Coronary artery (tissue), 2 donors: ENCODE results near the gene HECTD4.

Experiments used
- DNase-seq: peaks from one replicate; pipeline ENCODE4 v3.0.0-alpha.2; 2017; ENCODE audit warnings: low spot score
- H3K27ac ChIP-seq, 2 donors: fragments of 200-600 bp; sonication (generic); one replicate each; pipeline ENCODE4 v1.5.1; 2016 to 2019
- H3K4me3 ChIP-seq: fragments of 200-600 bp; sonication (generic); 2 replicates; pipeline ENCODE4 v1.5.1; 2016; ENCODE audit warnings: mild to moderate bottlenecking, moderate library complexity
- TF ChIP-seq, protein P1 (sequence below): fragments of 200-600 bp; sonication (generic); IDR thresholded peaks from one replicate; pipeline ENCODE4 v1.5.1; 2019; ENCODE audit warnings: antibody characterized with exemption

Gene HECTD4

GRCh38 chr12:112275836-112276235, 106.4 kb downstream of the HECTD4 start:
- H3K27ac ChIP-seq = no peak overlapping the region
- TF ChIP-seq, protein P1, sequence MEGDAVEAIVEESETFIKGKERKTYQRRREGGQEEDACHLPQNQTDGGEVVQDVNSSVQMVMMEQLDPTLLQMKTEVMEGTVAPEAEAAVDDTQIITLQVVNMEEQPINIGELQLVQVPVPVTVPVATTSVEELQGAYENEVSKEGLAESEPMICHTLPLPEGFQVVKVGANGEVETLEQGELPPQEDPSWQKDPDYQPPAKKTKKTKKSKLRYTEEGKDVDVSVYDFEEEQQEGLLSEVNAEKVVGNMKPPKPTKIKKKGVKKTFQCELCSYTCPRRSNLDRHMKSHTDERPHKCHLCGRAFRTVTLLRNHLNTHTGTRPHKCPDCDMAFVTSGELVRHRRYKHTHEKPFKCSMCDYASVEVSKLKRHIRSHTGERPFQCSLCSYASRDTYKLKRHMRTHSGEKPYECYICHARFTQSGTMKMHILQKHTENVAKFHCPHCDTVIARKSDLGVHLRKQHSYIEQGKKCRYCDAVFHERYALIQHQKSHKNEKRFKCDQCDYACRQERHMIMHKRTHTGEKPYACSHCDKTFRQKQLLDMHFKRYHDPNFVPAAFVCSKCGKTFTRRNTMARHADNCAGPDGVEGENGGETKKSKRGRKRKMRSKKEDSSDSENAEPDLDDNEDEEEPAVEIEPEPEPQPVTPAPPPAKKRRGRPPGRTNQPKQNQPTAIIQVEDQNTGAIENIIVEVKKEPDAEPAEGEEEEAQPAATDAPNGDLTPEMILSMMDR = no peak
- no peak overlapping the region for H3K4me3 ChIP-seq
- no peak for DNase-seq

GRCh38 chr12:112275207-112275606, 107.0 kb downstream of the HECTD4 start:
- H3K27ac ChIP-seq = no peak overlapping the region
- TF ChIP-seq, protein P1 = no peak
- no peak for DNase-seq
- H3K4me3 ChIP-seq = no peak overlapping the region

DNA sequence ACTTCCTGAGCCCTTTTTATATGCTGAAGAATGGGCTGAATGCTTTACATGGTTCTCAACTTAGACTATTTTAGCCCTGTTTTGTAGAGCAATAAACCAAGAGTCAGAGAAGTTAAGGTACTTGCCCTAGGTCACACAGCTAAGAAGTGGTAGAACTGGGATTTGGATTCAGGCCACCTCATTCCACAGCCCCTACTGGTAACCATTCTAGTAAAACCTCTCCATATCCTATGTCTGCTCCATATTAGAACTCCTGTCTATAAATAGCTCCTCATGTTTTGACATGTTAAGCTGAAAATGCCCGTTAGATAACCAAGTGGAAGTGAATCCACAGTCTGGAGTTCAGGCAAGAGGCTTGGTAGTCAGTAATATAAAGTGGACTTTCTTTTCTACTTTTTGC, 111.6 kb downstream of the HECTD4 start:
- no peak overlapping the region for H3K27ac ChIP-seq

DNA sequence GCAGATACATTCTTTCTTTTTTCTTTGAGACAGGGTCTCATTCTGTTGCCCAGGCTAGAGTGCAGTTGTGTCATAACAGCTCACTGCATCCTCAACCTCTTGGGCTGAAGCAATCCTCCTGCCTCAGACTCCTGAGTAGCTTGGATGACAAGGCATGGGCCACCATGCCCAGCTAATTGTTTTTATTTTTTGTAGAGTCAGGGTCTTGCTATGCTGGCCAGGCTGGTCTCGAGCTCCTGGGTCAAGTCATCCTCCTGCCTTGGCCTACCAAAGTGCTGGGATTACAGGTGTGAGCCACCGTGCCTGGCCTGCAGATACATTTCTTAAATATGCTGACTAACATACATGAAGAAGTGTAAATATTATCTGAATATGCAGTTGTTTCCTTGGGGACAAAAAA, 115.8 kb downstream of the HECTD4 start:
- Histone ChIP-seq H3K4me3 (no peak overlapping the region), H3K27ac (no peak overlapping the region)
- no peak for DNase-seq
- TF ChIP-seq, protein P1 = no peak

More for the DNA sequence above, 111.6 kb downstream of the HECTD4 start:
- H3K4me3 ChIP-seq = no peak overlapping the region
- no peak for DNase-seq
- TF ChIP-seq, protein P1 = no peak

DNA sequence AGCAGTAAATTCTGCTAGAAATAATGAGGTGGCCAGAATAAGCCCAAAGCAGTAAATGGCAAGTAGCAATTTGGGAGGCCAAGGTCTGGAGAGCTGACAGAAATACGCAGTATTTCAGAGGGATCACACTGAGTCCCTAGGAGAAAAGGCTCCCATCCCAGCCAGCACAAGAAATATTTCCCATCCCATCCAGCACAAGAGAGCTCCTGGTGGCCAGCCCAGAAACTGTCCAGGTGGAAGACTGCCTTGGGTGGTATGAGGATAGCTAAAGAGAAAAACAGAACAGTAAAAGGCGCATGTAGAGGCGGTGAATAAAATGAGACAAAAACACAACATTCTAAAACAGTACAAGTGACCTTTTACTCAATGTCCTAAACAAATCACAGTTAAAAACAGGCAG, 120.7 kb downstream of the HECTD4 start:
- H3K4me3 ChIP-seq = no peak overlapping the region
- no peak overlapping the region for H3K27ac ChIP-seq
- TF ChIP-seq, protein P1 = no peak
- DNase-seq = no peak

DNA sequence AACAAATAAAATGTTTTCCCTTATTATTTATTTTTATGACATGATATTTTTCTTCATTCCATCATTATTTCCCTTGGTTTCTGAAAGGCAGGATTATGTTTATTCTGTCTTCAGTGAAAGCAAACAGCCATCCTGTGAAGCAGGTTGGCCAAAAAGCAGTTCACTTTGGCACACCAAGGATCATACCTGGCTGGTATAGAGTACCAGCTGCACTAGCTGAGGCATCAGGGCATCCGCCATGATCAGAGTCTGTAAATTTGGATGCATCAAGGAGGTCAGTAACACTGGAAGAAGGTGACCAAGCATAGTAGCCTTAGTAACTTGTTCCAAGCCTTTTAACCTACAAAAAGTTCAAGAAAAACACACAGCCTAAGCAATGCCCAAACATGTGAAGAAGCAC, 123.3 kb downstream of the HECTD4 start:
- no peak for DNase-seq
- TF ChIP-seq, protein P1 = no peak
- no peak overlapping the region for H3K27ac ChIP-seq
- no peak overlapping the region for H3K4me3 ChIP-seq

- no peak for DNase-seq
- Histone ChIP-seq H3K4me3 (no peak overlapping the region), H3K27ac (no peak overlapping the region)
- TF ChIP-seq, protein P1 = no peak
These were observed 125.5 kb downstream of the HECTD4 start for GRCh38 chr12:112256780-112257179.
